ENCODE results near the gene SLC25A6.
A peak's percentile ranks its signal among the peaks of the same experiment; 100 is the strongest.
"Not testable (repeated sequence)": the region's sequence is repeated elsewhere in the genome, so short reads cannot be mapped to it uniquely, and the experiment has no call there.

Gene SLC25A6

DNA sequence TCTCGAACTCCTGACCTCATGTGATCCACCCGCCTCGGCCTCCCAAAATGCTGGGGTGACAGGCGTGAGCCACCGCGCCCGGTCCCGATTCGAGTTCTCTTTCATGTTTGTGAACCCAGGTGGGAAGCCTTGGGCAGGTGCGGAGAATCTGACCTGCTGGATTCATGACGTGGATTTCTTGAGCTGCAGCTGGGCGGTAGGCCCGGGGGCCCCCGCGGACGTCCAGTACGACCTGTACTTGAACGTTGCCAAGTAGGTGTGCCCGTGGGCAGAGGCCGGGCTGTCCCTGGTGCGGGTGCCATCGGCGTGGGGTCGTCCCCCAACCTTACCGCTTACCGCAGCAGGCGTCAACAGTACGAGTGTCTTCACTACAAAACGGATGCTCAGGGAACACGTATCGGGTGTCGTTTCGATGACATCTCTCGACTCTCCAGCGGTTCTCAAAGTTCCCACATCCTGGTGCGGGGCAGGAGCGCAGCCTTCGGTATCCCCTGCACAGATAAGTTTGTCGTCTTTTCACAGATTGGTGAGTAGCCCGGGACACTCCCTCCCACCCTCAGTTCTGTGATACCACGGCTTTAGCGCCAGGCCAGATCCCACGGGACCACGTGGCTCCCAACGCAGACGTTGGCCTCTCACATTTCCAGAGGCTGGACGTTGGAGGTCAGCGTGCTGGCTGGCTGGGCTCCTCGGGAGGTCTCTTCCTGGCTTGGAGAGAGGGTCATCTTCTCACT lies 39.8 kb downstream of the SLC25A6 start:
- DNase-seq = no peak

DNA sequence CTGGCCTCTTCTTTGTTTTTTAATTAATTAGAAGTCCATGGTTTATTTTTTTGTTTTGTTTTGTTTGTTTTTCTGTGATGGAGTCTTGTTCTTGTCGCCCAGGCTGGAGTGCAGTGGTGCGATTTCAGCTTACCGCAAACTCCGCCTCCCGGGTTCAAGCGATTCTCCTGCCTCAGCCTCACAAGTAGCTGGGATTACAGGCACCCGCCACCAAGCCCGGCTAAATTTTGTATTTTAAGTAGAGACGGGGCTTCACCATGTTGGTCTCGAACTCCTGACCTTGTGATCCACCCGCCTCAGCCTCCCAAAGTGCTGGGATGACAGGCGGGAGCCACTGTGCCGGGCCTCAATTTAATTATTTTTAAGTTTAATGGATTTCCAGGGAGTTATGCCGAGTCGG lies 42.3 kb downstream of the SLC25A6 start:
- DNase-seq = not testable (repeated sequence)

DNA sequence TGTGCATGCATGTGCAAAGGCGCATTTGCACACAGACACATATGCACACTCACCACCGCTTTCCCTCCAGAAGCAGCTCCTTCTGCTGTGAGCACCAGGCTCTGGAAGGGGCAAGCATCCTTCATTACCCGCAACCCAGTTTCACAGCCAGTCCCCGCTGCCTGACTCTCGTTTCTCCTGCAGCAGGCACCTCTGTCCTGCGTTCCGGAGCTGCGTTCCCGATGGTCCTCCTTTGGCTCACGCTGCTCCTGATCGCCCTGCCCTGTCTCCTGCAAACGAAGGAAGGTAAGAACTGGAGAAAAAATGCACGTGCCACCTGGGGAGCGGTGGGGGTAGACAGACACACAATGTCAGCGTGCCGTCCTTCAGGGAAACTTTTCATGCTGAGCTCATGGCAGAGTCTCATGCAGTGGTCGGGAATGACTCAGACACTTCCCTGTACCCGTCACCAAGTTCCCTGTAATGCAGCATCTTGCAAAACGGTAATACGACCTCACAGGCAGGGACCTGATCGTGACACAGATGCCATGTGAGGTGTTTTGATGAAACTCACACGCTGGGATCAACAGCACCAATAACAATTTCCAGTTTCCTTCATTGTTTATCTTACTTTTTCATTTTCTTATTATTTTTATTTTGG lies 50.2 kb downstream of the SLC25A6 start:
- DNase-seq = peak; percentile 80 to 92 (median 89)

DNA sequence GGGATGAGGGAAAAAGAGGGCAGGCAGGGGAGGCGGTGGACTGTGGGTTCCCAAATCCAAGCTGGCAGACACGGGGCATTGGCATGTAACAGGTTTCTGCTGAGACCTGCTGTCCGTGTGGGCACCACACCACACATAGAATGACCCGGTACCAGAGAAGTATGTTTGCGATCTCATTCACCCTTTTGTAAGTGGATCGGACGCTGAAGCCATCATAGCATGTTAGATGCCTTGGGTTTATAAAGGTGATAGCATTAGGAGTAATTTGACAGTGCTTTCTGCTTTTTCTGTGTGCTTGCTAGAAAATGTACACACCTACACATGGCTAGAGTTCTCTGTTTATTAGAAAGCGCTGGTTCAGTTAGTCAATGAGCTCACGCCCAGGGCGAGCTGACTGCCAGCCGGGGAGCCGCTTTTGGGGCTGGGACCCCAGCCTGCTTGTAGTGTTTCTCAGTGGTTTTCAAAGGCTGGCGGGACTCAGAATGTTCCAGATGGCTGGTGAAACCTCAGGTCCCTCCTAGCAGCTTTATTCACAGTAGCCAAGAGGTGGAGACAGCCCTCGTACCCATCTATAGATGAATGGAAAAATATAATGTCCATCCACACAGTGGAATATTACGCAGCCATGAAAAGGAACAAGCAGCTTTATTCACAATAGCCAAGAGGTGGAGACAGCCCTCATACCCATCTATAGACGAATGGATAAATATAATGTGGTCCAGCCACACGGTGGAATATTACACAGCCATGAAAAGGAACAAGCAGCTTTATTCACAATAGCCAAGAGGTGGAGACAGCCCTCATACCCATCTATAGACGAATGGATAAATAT lies 54.7 kb downstream of the SLC25A6 start:
- DNase-seq = no peak

DNA sequence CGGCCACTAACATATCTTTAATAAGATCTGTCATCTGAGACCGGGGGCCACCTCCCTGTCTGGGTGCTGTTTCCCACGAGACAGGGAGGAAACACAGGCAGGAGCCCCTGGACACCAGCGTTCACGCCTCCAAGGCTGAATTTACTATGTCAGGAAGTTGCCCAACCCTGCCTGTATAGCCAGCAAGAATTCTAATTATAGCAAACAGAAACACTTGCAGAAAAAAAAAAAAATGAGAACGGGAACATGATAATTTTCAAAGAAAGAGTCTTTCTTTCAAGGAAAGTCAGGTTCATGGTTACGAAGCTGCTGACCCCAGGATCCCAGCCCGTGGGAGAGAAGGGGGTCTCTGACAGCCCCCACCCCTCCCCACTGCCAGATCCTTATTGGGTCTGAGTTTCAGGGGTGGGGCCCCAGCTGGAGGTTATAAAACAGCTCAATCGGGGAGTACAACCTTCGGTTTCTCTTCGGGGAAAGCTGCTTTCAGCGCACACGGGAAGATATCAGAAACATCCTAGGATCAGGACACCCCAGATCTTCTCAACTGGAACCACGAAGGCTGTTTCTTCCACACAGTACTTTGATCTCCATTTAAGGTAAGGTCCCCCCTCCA lies 55.5 kb downstream of the SLC25A6 start, which contains the start of gene IL3RA:
Gene IL3RA, plus strand, starts transcription at position 455 of the 613 bp plus-strand sequence. CDS start 4,981 bp downstream, outside the sequence.
- DNase-seq = peak; percentile 84 to 91 (median 88)
